Measurements from ENCODE around the gene LHPP.

LHPP gene

GRCh38 chr10:124640538-124641231 lies 179.1 kb downstream of the LHPP start:
- no peak for DNase-seq (ENCODE audit: low read depth, low spot score)

GRCh38 chr10:124641282-124642087 lies 179.9 kb downstream of the LHPP start:
- DNase-seq (ENCODE audit: low read depth, low spot score): no peak

- DNase-seq (ENCODE audit: low read depth, low spot score): no peak
Measured at GRCh38 chr10:124642088-124642710, 180.6 kb downstream of the LHPP start.

GRCh38 chr10:124643330-124644009 lies 181.8 kb downstream of the LHPP start:
- no peak for DNase-seq (ENCODE audit: low read depth, low spot score)

GRCh38 chr10:124644236-124644635 lies 182.6 kb downstream of the LHPP start:
- DNase-seq (ENCODE audit: low read depth, low spot score): no peak

GRCh38 chr10:124644771-124645415 lies 183.3 kb downstream of the LHPP start:
- DNase-seq (ENCODE audit: low read depth, low spot score): no peak

- no peak for DNase-seq (ENCODE audit: low read depth, low spot score)
Measured at GRCh38 chr10:124645467-124646095, 184.0 kb downstream of the LHPP start.

- DNase-seq (ENCODE audit: low read depth, low spot score): no peak
Measured at GRCh38 chr10:124646483-124647352, 185.1 kb downstream of the LHPP start.

GRCh38 chr10:124647421-124648130 lies 186.0 kb downstream of the LHPP start:
- no peak for DNase-seq (ENCODE audit: low read depth, low spot score)

- DNase-seq (ENCODE audit: low read depth, low spot score): no peak
Measured at GRCh38 chr10:124648131-124648475, 186.5 kb downstream of the LHPP start.

- no peak for DNase-seq (ENCODE audit: low read depth, low spot score)
Measured at GRCh38 chr10:124648738-124649137, 187.1 kb downstream of the LHPP start.

GRCh38 chr10:124649214-124649613 lies 187.6 kb downstream of the LHPP start:
- no peak for DNase-seq (ENCODE audit: low read depth, low spot score)

- no peak for DNase-seq (ENCODE audit: low read depth, low spot score)
Measured at GRCh38 chr10:124650263-124650662, 188.6 kb downstream of the LHPP start.

GRCh38 chr10:124650820-124651401 lies 189.3 kb downstream of the LHPP start:
- DNase-seq (ENCODE audit: low read depth, low spot score): peak; percentile 55

GRCh38 chr10:124651402-124651891 lies 189.8 kb downstream of the LHPP start:
- no peak for DNase-seq (ENCODE audit: low read depth, low spot score)

GRCh38 chr10:124652200-124652599 lies 190.6 kb downstream of the LHPP start:
- no peak for DNase-seq (ENCODE audit: low read depth, low spot score)

- DNase-seq (ENCODE audit: low read depth, low spot score): no peak
Measured at GRCh38 chr10:124652701-124653100, 191.1 kb downstream of the LHPP start.

- DNase-seq (ENCODE audit: low read depth, low spot score): no peak
Measured at GRCh38 chr10:124653311-124653710, 191.7 kb downstream of the LHPP start.
